Stimulated activated naive CD8-positive, alpha-beta T cell treated with anti-CD3 and anti-CD28 coated beads, Interleukin-15, Interleukin-2, amounts not matched to agents 100 ng/mL and 50 ng/mL, for 24 hours (primary cell): ENCODE measurements around the gene CAMKK1.

ENCODE experiments used
- H3K27ac Mint-ChIP-seq: one replicate; pipeline ENCODE4 v1.8.0; 2021; ENCODE audit warnings: mild to moderate bottlenecking, mixed read lengths
- H3K27me3 Mint-ChIP-seq: one replicate; pipeline ENCODE4 v1.8.0; 2021; ENCODE audit warnings: mixed read lengths
- H3K36me3 Mint-ChIP-seq: one replicate; pipeline ENCODE4 v1.8.0; 2021; ENCODE audit warnings: low read depth, mixed read lengths
- H3K4me1 Mint-ChIP-seq: one replicate; pipeline ENCODE4 v1.8.0; 2021; ENCODE audit warnings: low read depth, mixed read lengths
- H3K4me3 Mint-ChIP-seq: one replicate; pipeline ENCODE4 v1.8.0; 2021; ENCODE audit warnings: mild to moderate bottlenecking, mixed read lengths
- H3K9me3 Mint-ChIP-seq: one replicate; pipeline ENCODE4 v1.8.0; 2021; ENCODE audit warnings: mixed read lengths

The CAMKK1 gene

DNA sequence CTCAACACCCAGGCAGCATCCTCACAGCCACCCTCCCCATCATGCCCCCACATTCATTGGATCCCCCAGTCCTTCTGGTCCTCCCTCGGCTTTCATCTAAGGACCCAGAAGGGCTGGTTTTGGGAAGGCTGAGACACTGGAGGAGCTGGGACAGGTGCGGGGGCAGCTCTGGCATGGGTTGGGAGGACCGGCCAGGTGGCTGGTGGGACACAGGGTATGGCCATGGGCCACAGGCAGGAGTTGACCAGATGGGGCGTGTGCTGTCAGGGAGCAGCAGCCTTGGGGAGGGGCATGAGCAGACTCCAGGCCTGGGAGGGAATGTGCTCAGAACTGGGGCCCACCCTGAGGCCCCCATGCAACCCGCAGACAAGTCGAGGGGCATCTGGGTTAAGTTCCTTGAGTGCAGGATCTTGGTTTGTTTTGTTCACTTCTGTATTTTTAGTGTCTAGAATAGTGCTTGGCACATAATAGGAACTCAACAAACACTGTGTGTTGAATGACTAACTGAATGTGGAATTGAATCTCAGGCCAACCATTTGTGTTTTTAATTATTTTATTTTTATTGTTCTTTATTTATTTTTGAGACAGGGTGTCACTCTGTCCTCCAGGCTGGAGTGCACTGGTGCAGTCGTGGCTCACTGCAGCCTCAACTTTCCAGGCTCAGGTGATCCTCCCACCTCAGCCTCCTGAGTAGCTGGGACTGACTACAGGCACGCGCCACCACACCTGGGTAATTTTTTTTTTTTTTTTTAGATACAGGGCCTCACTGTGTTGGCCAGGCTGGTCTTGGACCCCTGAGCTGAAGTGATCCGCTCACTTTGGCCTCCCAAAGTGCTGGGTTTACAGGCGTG is 17.8 kb upstream of the CAMKK1 start:
- peak overlapping the region; percentile 77 for H3K27ac Mint-ChIP-seq
- no peaks in the 10 kb centered on the region for H3K36me3 Mint-ChIP-seq
- H3K27me3 Mint-ChIP-seq = no peaks in the 10 kb centered on the region
- H3K4me1 Mint-ChIP-seq = peaks cover 49% of the 10 kb centered on the region
- H3K4me3 Mint-ChIP-seq = peak overlapping the region; percentile 71
- no peaks in the 10 kb centered on the region for H3K9me3 Mint-ChIP-seq

- Mint-ChIP-seq H3K27me3 (no peaks in the 10 kb centered on the region), H3K27ac (no peak overlapping the region)
Observed at GRCh38 chr17:3909257-3909656, 16.4 kb upstream of the CAMKK1 start.

GRCh38 chr17:3907483-3908216 is 14.8 kb upstream of the CAMKK1 start:
- no peaks in the 10 kb centered on the region for H3K9me3 Mint-ChIP-seq
- no peaks in the 10 kb centered on the region for H3K36me3 Mint-ChIP-seq
- no peak overlapping the region for H3K4me3 Mint-ChIP-seq
- peaks cover 29% of the 10 kb centered on the region for H3K4me1 Mint-ChIP-seq
- no peak overlapping the region for H3K27ac Mint-ChIP-seq
- H3K27me3 Mint-ChIP-seq = no peaks in the 10 kb centered on the region

More at GRCh38 chr17:3909257-3909656, 16.4 kb upstream of the CAMKK1 start:
- Mint-ChIP-seq H3K4me1 (peaks cover 40% of the 10 kb centered on the region), H3K9me3 (no peaks in the 10 kb centered on the region), H3K4me3 (no peak overlapping the region), H3K36me3 (no peaks in the 10 kb centered on the region)

DNA sequence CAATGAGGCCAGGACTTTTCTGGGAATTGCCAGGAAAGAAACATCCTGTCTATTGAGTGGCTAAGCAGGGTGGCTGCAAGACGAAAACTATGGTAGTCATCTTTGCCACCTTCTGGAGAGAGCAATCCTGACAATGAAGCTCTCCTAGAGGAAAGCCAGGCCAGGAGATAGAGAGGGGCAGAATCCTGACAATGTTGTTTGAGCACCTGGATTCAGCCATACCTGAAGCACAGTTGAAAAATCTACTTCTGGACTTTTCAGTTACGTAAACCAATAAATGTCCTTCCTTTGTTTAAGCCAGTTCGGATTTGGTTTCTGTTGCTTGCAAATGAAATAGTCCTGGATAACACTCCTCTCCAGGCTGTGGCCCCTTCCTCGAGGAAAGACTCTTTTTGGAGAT is 14.0 kb upstream of the CAMKK1 start:
- Mint-ChIP-seq H3K9me3 (no peaks in the 10 kb centered on the region), H3K27me3 (no peaks in the 10 kb centered on the region), H3K4me3 (no peak overlapping the region), H3K36me3 (no peaks in the 10 kb centered on the region), H3K4me1 (peaks cover 25% of the 10 kb centered on the region), H3K27ac (no peak overlapping the region)

DNA sequence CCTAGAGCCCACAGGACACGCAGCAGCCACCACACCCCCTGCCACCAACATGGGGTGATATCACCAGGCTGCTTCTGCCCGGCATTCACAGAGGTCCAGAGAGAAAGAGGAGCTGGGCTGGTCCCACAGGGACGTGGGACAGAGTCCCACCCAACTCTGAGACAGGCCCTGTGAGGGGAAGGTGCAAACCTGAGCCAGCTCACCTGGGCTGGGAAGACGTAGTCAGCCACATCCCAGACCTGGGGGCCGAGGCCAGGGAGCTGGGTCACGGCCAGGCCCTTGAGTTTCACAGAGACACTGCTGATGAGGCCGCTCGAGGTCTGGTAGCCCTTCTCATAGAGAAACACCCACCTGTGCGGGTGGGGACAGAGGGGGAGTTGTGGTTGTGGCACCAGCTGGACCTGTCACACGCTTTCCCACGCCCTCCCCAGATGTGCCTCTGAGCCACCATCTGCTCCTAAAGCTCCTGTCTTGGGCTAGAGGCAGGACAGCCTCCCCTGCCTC is 12.2 kb upstream of the CAMKK1 start:
- Mint-ChIP-seq H3K9me3 (no peaks in the 10 kb centered on the region), H3K4me1 (peaks cover 7% of the 10 kb centered on the region), H3K27me3 (no peaks in the 10 kb centered on the region), H3K4me3 (no peak overlapping the region), H3K27ac (no peak overlapping the region), H3K36me3 (no peaks in the 10 kb centered on the region)

GRCh38 chr17:3904501-3904900 is 11.6 kb upstream of the CAMKK1 start:
- H3K9me3 Mint-ChIP-seq = no peaks in the 10 kb centered on the region
- H3K4me3 Mint-ChIP-seq = no peak overlapping the region
- no peak overlapping the region for H3K27ac Mint-ChIP-seq
- no peaks in the 10 kb centered on the region for H3K36me3 Mint-ChIP-seq
- H3K27me3 Mint-ChIP-seq = no peaks in the 10 kb centered on the region
- H3K4me1 Mint-ChIP-seq = peaks cover 6% of the 10 kb centered on the region

DNA sequence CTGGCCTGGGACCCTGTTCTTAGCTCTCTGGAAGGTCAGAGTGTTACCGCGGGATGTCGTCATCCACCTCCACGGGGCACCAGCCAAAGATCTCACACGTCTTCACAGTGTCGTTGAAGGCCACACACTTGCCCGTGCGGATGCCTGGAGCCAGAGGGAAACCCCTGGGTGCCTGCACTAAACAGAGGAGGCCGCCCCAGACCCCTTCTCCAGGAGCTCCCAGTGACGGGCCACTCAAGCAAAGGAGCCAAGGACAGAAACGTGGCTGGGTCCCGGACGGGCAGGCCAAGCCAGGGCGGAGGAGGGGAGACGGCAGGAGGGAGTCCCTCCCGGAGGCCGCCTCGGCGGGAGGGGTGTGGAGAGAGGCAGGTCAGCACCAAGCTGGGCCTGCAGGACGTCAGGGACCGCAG is 11.0 kb upstream of the CAMKK1 start:
- H3K4me1 Mint-ChIP-seq = peaks cover 4% of the 10 kb centered on the region
- no peaks in the 10 kb centered on the region for H3K9me3 Mint-ChIP-seq
- H3K27me3 Mint-ChIP-seq = no peaks in the 10 kb centered on the region
- H3K36me3 Mint-ChIP-seq = no peaks in the 10 kb centered on the region
- no peak overlapping the region for H3K4me3 Mint-ChIP-seq
- no peak overlapping the region for H3K27ac Mint-ChIP-seq

DNA sequence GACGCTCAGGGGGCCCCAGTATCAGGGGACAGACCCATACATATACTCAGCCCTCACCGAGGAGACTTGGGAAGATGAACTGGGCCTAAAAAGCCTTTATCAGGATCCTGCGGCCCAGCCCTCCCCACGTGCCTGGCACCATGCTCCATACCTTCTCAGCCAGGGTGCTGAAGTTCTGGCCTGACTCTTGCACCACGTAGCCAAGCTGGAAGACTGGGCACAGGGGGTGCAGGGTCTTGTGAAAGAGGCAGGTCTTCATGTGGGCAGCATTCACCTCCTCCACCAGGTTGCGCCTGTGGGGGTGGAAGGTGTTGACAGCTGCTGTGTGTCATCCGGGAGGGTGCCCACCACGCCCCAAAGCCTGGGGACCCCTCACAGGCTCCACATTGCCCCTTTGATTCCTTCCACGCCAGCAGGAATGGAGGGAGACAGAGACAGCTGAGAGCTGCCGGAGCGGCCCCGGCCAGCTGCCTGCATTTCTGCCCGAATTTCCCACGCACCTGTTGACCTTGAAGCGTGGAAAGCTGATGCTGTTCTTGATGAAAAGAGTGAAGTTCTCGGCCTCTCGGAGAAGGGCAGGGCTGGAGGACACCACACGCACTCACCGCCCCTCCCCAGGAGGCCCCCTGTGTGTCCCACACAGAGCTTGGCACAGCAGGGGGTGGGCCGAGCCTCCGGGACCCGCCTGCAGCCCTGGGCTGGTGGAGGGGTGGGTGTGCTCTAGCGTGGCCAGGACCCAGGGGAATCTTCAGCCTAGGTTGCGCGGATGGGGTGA is 10.4 kb upstream of the CAMKK1 start:
- Mint-ChIP-seq H3K4me3 (no peak overlapping the region), H3K27ac (no peak overlapping the region), H3K4me1 (peaks cover 4% of the 10 kb centered on the region), H3K27me3 (no peaks in the 10 kb centered on the region), H3K9me3 (no peaks in the 10 kb centered on the region), H3K36me3 (no peaks in the 10 kb centered on the region)

DNA sequence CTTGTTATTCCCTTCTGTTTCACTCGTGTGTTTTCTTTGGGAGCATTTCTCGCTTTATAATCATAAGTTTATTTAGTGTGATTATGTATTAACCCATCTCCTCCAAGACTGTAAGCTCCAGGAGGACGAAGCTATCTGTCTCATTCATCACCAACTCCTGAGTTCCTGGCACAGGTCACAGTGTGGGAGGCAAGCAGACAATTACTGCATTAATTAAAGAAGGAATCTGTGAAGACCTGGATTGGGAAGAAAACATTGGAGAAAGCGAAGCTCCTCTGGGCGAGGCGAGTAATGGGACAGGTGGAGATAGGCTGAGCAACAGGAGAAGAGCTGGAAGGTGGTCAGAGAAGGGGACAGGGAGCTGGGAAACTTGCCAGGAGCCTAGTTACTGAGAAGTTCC is 7.8 kb upstream of the CAMKK1 start:
- Mint-ChIP-seq H3K27ac (no peak overlapping the region), H3K27me3 (no peaks in the 10 kb centered on the region), H3K4me1 (peaks cover 4% of the 10 kb centered on the region), H3K4me3 (no peak overlapping the region), H3K36me3 (no peaks in the 10 kb centered on the region), H3K9me3 (no peaks in the 10 kb centered on the region)

GRCh38 chr17:3897731-3898130 is 4.9 kb upstream of the CAMKK1 start:
- Mint-ChIP-seq H3K27me3 (no peaks in the 10 kb centered on the region), H3K27ac (no peak overlapping the region), H3K36me3 (no peaks in the 10 kb centered on the region), H3K9me3 (no peaks in the 10 kb centered on the region), H3K4me1 (peaks cover 12% of the 10 kb centered on the region), H3K4me3 (no peak overlapping the region)

- Mint-ChIP-seq H3K4me1 (peaks cover 14% of the 10 kb centered on the region), H3K27ac (no peak overlapping the region), H3K9me3 (no peaks in the 10 kb centered on the region), H3K4me3 (no peak overlapping the region), H3K27me3 (no peaks in the 10 kb centered on the region), H3K36me3 (no peaks in the 10 kb centered on the region)
Observed at GRCh38 chr17:3896968-3897235, 4.0 kb upstream of the CAMKK1 start.

DNA sequence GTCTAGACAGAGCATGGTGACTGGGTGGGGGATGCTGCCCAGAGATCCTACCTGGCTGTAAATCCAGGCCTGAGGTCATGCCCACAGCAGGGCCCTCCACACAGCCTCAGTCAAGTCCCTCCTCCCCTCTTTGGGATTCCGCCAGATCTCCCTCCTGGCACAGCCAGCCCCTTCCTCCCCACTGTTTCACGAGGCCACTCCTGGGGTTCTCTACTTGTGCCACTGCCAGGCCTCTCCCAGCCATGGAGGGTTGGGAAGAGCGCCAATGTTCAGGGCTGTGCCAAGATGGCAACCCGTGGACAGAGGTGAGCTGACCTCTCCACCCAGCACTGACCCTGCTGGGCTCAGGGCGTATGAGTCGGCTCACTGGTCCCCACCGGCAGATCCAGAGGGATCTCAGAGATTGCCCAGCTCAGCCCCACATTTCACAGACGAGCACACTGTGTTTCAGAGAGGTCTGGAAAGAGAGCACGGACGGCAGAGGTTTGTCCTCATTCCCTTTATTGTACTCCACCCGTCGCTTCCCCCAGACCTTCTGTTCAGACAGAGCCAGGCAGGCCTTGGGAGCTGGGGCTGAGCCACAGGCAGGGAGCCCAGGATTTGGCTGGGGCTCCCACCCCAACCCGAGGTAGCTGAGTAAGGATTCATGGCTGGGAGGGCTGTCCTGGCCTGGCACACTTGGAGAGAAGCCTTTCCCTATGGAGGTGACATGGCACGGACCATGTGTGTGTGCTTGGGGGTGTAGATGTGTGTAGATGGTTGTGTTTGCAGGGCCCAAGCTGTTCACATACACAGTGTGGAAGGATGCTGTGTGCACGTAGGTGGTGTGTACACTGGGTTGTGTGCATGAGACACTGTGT is 3.5 kb upstream of the CAMKK1 start:
- H3K4me3 Mint-ChIP-seq = no peak overlapping the region
- no peaks in the 10 kb centered on the region for H3K9me3 Mint-ChIP-seq
- peaks cover 20% of the 10 kb centered on the region for H3K4me1 Mint-ChIP-seq
- peaks cover 3% of the 10 kb centered on the region for H3K27me3 Mint-ChIP-seq
- H3K36me3 Mint-ChIP-seq = no peaks in the 10 kb centered on the region
- H3K27ac Mint-ChIP-seq = no peak overlapping the region

GRCh38 chr17:3895354-3895753 is 2.5 kb upstream of the CAMKK1 start:
- no peaks in the 10 kb centered on the region for H3K9me3 Mint-ChIP-seq
- peaks cover 27% of the 10 kb centered on the region for H3K4me1 Mint-ChIP-seq
- H3K27me3 Mint-ChIP-seq = peaks cover 7% of the 10 kb centered on the region
- H3K4me3 Mint-ChIP-seq = no peak overlapping the region
- H3K36me3 Mint-ChIP-seq = no peaks in the 10 kb centered on the region
- H3K27ac Mint-ChIP-seq = no peak overlapping the region

DNA sequence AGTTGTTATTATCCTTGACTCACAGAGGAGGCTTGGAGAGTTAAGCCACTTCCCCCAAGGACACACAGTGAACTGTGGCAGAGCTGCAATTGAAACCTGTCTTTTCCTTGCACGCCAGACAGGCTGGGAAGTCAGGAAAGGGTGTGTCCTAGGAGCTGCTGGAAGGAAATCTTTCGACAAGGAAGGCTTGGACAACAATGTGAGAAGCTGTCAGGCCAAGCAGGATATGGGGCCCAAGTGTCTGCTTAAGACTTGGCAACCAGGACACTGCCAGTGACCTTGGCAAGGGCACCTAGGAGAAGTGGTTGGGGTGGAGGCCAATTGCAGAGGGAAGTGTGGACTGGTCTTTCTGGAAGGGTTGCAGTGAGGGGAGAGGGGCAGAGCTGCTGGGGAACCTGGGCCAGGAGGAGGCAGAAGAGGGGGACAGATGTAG is 2.1 kb upstream of the CAMKK1 start:
- Mint-ChIP-seq H3K36me3 (no peaks in the 10 kb centered on the region), H3K4me3 (no peak overlapping the region), H3K27me3 (peaks cover 7% of the 10 kb centered on the region), H3K4me1 (peaks cover 30% of the 10 kb centered on the region), H3K27ac (no peak overlapping the region), H3K9me3 (no peaks in the 10 kb centered on the region)
